ENCODE results near the gene PDIA4. TPM values are rescaled to one million over a fixed set of nuclear protein-coding genes. Genes with fewer than 3 reads are reported as not detected.

Gene PDIA4
- total RNA-seq, 1 donor from 2014 or later, result 154 TPM

GRCh38 chr7:149027611-149028345 is 527 bp downstream of the PDIA4 start:
- Mint-ChIP-seq H3K36me3 (ENCODE audit: low read depth) (no peaks in the 10 kb centered on the region), H3K9me3 (peaks cover 2% of the 10 kb centered on the region), H3K27me3 (ENCODE audit: low read depth) (peaks cover 2% of the 10 kb centered on the region), H3K27ac (ENCODE audit: unreplicated experiment) (peak overlapping the region; percentile 99), H3K4me1 (peaks cover 43% of the 10 kb centered on the region), H3K4me3 (peak overlapping the region; percentile 98)
- TF ChIP-seq CTCF (conservative IDR thresholded peaks at IDR 0.05), result no peak
- DNase-seq (ENCODE audit: low read depth, low spot score), result no peak

GRCh38 chr7:149027055-149027454 is 1.2 kb downstream of the PDIA4 start:
- no peak for DNase-seq (ENCODE audit: low read depth, low spot score)
- Mint-ChIP-seq H3K4me1 (peaks cover 48% of the 10 kb centered on the region), H3K27me3 (ENCODE audit: low read depth) (peaks cover 2% of the 10 kb centered on the region), H3K4me3 (peak overlapping the region; percentile 98), H3K27ac (ENCODE audit: unreplicated experiment) (no peak overlapping the region), H3K9me3 (peaks cover 2% of the 10 kb centered on the region), H3K36me3 (ENCODE audit: low read depth) (no peaks in the 10 kb centered on the region)
- no peak for TF ChIP-seq CTCF (conservative IDR thresholded peaks at IDR 0.05)

- Mint-ChIP-seq H3K36me3 (ENCODE audit: low read depth) (peaks cover 13% of the 10 kb centered on the region), H3K4me1 (peaks cover 59% of the 10 kb centered on the region), H3K27ac (ENCODE audit: unreplicated experiment) (peak overlapping the region; percentile 1), H3K9me3 (no peaks in the 10 kb centered on the region), H3K4me3 (peak overlapping the region; percentile 19), H3K27me3 (ENCODE audit: low read depth) (peaks cover 1% of the 10 kb centered on the region)
- no peak for DNase-seq (ENCODE audit: low read depth, low spot score)
- no peak for TF ChIP-seq CTCF (conservative IDR thresholded peaks at IDR 0.05)
Observed at GRCh38 chr7:149023662-149024061, 4.6 kb downstream of the PDIA4 start.

GRCh38 chr7:149022756-149023360 is 5.4 kb downstream of the PDIA4 start:
- Mint-ChIP-seq H3K4me1 (peaks cover 56% of the 10 kb centered on the region), H3K36me3 (ENCODE audit: low read depth) (peaks cover 13% of the 10 kb centered on the region), H3K9me3 (no peaks in the 10 kb centered on the region), H3K27me3 (ENCODE audit: low read depth) (no peaks in the 10 kb centered on the region), H3K27ac (ENCODE audit: unreplicated experiment) (no peak overlapping the region), H3K4me3 (peak overlapping the region; percentile 37)
- no peak for DNase-seq (ENCODE audit: low read depth, low spot score)
- no peak for TF ChIP-seq CTCF (conservative IDR thresholded peaks at IDR 0.05)

- peak overlapping the region; percentile 5 for H3K27ac Mint-ChIP-seq (ENCODE audit: unreplicated experiment)
- H3K4me3 Mint-ChIP-seq, result no peak overlapping the region
- DNase-seq (ENCODE audit: low read depth, low spot score), result no peak
- H3K27me3 Mint-ChIP-seq (ENCODE audit: low read depth), result no peaks in the 10 kb centered on the region
- TF ChIP-seq CTCF (conservative IDR thresholded peaks at IDR 0.05), result no peak
- H3K4me1 Mint-ChIP-seq, result peaks cover 44% of the 10 kb centered on the region
- peaks cover 16% of the 10 kb centered on the region for H3K36me3 Mint-ChIP-seq (ENCODE audit: low read depth)
- H3K9me3 Mint-ChIP-seq, result no peaks in the 10 kb centered on the region
Observed at GRCh38 chr7:149021725-149022062, 6.6 kb downstream of the PDIA4 start.

Data from neural crest cell (in vitro differentiated cells).